Caco-2 (cell line): Measurements from ENCODE around the gene TEX54. TPM values are rescaled to one million over a fixed set of nuclear protein-coding genes. Genes with fewer than 3 reads are reported as not detected.

Experiments
- microRNA-seq: library from miRNA; unstranded; fragments of <30 nt; microRNA quantifications from one replicate; pipeline ENCODE4 v1.2.0, GENCODE V29; 2022
- total RNA-seq: library from RNA; stranded (reverse); gene quantifications from 2 replicates; pipeline ENCODE4 v1.2.3, GENCODE V29; 2022

Gene TEX54
- total RNA-seq, 1 experiment from 2014 or later: 0.95 TPM

Small RNAs within 50 kb of the gene (microRNA-seq; reads per million reads assigned to microRNA genes)
- gene MIR6514: 1.5 reads per million
- gene MIR6748: not detected

Other genes with a start within 250 kb of the TEX54 start
- gene TUT1, start 241.3 kb downstream of the TEX54 start, total RNA-seq: 27.2 and 30.2 TPM in 2 replicates
- 134 and 135 TPM in 2 replicates for gene MTA2, start 231.0 kb downstream of the TEX54 start, total RNA-seq
- 61.2 and 68.7 TPM in 2 replicates for gene EML3, start 220.1 kb downstream of the TEX54 start, total RNA-seq
- gene ROM1, start 219.6 kb downstream of the TEX54 start, total RNA-seq: 1.1 and 1.3 TPM in 2 replicates
- 37.2 and 37.6 TPM in 2 replicates for gene B3GAT3, start 210.9 kb downstream of the TEX54 start, total RNA-seq
- gene GANAB, start 186.2 kb downstream of the TEX54 start, total RNA-seq: 414 and 442 TPM in 2 replicates
- gene INTS5, start 179.5 kb downstream of the TEX54 start, total RNA-seq: 22.2 TPM in 2 replicates
- 115 and 123 TPM in 2 replicates for gene C11orf98, start 167.6 kb downstream of the TEX54 start, total RNA-seq
- gene CSKMT, start 167.5 kb downstream of the TEX54 start, total RNA-seq: 38.2 and 40.1 TPM in 2 replicates
- gene UQCC3, start 161.2 kb downstream of the TEX54 start, total RNA-seq: 23.9 and 24.0 TPM in 2 replicates
- 11.9 and 13.6 TPM in 2 replicates for gene LBHD1, start 160.6 kb downstream of the TEX54 start, total RNA-seq
- 116 and 118 TPM in 2 replicates for gene UBXN1, start 153.8 kb downstream of the TEX54 start, total RNA-seq
- gene LRRN4CL, start 143.3 kb downstream of the TEX54 start, total RNA-seq: 0.35 and 0.64 TPM in 2 replicates
- 39.2 and 48.2 TPM in 2 replicates for gene BSCL2, start 125.4 kb downstream of the TEX54 start, total RNA-seq
- gene GNG3, start 125.2 kb downstream of the TEX54 start, total RNA-seq: not detected in 2 replicates
- gene HNRNPUL2, start 105.4 kb downstream of the TEX54 start, total RNA-seq: 60.0 and 62.9 TPM in 2 replicates
- gene TTC9C, start 104.4 kb downstream of the TEX54 start, total RNA-seq: 47.0 and 53.6 TPM in 2 replicates
- gene ZBTB3, start 78.7 kb downstream of the TEX54 start, total RNA-seq: 8.2 and 10.9 TPM in 2 replicates
- 139 TPM in 2 replicates for gene POLR2G, start 71.3 kb downstream of the TEX54 start, total RNA-seq
- 26.8 and 30.1 TPM in 2 replicates for gene TAF6L, start 61.4 kb downstream of the TEX54 start, total RNA-seq
- 59.9 and 68.4 TPM in 2 replicates for gene TMEM179B, start 45.4 kb downstream of the TEX54 start, total RNA-seq
- 22.7 and 28.1 TPM in 2 replicates for gene TMEM223, start 40.8 kb downstream of the TEX54 start, total RNA-seq
- gene NXF1, start 27.4 kb downstream of the TEX54 start, total RNA-seq: 77.5 and 77.6 TPM in 2 replicates
- gene STX5, start 790 bp downstream of the TEX54 start, total RNA-seq: 39.9 and 44.2 TPM in 2 replicates
- 112 and 115 TPM in 2 replicates for gene WDR74, start 6.7 kb upstream of the TEX54 start, total RNA-seq
- 763 and 879 TPM in 2 replicates for gene SLC3A2, start 48.1 kb upstream of the TEX54 start, total RNA-seq
- gene CHRM1, start 88.5 kb upstream of the TEX54 start, total RNA-seq: not detected in 2 replicates
- gene SLC22A6, start 152.1 kb upstream of the TEX54 start, total RNA-seq: not detected in 2 replicates
- gene SLC22A8, start 183.0 kb upstream of the TEX54 start, total RNA-seq: not detected in 2 replicates